Glomerular visceral epithelial cell (primary cell): Measurements from ENCODE around the gene RMRP.

Experiments
- DNase-seq: peaks from one replicate; pipeline ENCODE4 v3.0.0-alpha.2; 2016; ENCODE audit errors: extremely low spot score

The RMRP gene

GRCh38 chr9:35686222-35687203 is 28.7 kb upstream of the RMRP start:
- DNase-seq: no peak

GRCh38 chr9:35685506-35685905 is 27.7 kb upstream of the RMRP start:
- no peak for DNase-seq

GRCh38 chr9:35684921-35685320 is 27.1 kb upstream of the RMRP start:
- DNase-seq: no peak

- DNase-seq: no peak
These were observed 25.5 kb upstream of the RMRP start for GRCh38 chr9:35683323-35683722.

- DNase-seq: no peak
These were observed 24.9 kb upstream of the RMRP start for GRCh38 chr9:35682520-35683315.

GRCh38 chr9:35682051-35682450 is 24.2 kb upstream of the RMRP start:
- no peak for DNase-seq

GRCh38 chr9:35681341-35682002 is 23.7 kb upstream of the RMRP start:
- DNase-seq: no peak

GRCh38 chr9:35680331-35681105 is 22.7 kb upstream of the RMRP start:
- DNase-seq: no peak

- no peak for DNase-seq
These were observed 22.0 kb upstream of the RMRP start for GRCh38 chr9:35679766-35680330.

GRCh38 chr9:35679091-35679490 is 21.3 kb upstream of the RMRP start:
- no peak for DNase-seq

GRCh38 chr9:35675732-35676392 is 18.0 kb upstream of the RMRP start:
- DNase-seq: no peak

GRCh38 chr9:35675204-35675603 is 17.4 kb upstream of the RMRP start:
- DNase-seq: no peak

GRCh38 chr9:35674025-35674361 is 16.2 kb upstream of the RMRP start:
- DNase-seq: no peak

GRCh38 chr9:35673132-35674024 is 15.6 kb upstream of the RMRP start, which contains the start of gene CA9:
TSS of gene CA9 (plus strand) at chr9:35673928. CDS start at chr9:35673960, 32 bp downstream.
- no peak for DNase-seq

GRCh38 chr9:35669331-35670145 is 11.7 kb upstream of the RMRP start:
- peak; percentile 92 for DNase-seq

- DNase-seq: no peak
These were observed 10.1 kb upstream of the RMRP start for GRCh38 chr9:35667939-35668338.

GRCh38 chr9:35666549-35666948 is 8.7 kb upstream of the RMRP start:
- DNase-seq: no peak

GRCh38 chr9:35666045-35666444 is 8.2 kb upstream of the RMRP start:
- DNase-seq: peak; percentile 67

- no peak for DNase-seq
These were observed 7.6 kb upstream of the RMRP start for GRCh38 chr9:35665471-35665818.
